HepG2 (cell line): ENCODE results near the gene ZBTB7A. TPM values are rescaled to one million over a fixed set of nuclear protein-coding genes. Genes with fewer than 3 reads are reported as not detected.
A peak's percentile ranks its signal among the peaks of the same experiment; 100 is the strongest.

ENCODE experiments used
- ARNT ChIP-seq: fragments of 450-650 bp; IDR thresholded peaks from 2 replicates; pipeline ENCODE4 v1.6.1; 2017
- DNMT3B ChIP-seq: conservative IDR thresholded peaks from 2 replicates; pipeline ENCODE4 v1.6.1; 2016; ENCODE audit warnings: missing biosample characterization, control low read depth
- FLYWCH1 ChIP-seq: sonication (generic); formaldehyde crosslinking; IDR thresholded peaks from 2 replicates; pipeline ENCODE4 v1.8.1; 2023; ENCODE audit warnings: mild to moderate bottlenecking, missing genetic modification reagents
- KDM4B ChIP-seq: sonication (generic); formaldehyde crosslinking; IDR thresholded peaks from 2 replicates; pipeline ENCODE4 v1.4.0; 2020; ENCODE audit warnings: missing genetic modification reagents
- MAFF ChIP-seq: IDR thresholded peaks from 2 replicates; pipeline ENCODE4 v1.6.1; 2011; ENCODE audit warnings: low read depth, low read length, improper control_type of control experiment
- MLXIP ChIP-seq: sonication (generic); formaldehyde crosslinking; IDR thresholded peaks from 2 replicates; pipeline ENCODE4 v1.9.0; 2021; ENCODE audit warnings: missing genetic modification reagents, borderline replicate concordance
- NAIF1 ChIP-seq: sonication (generic); formaldehyde crosslinking; IDR thresholded peaks from 2 replicates; pipeline ENCODE4 v1.5.0; 2020; ENCODE audit warnings: mild to moderate bottlenecking, missing genetic modification reagents, borderline replicate concordance
- NR2C2 ChIP-seq: sonication (generic); formaldehyde crosslinking; IDR thresholded peaks from 2 replicates; pipeline ENCODE4 v1.4.0; 2020; ENCODE audit warnings: missing genetic modification reagents, mild to moderate bottlenecking, moderate library complexity, borderline replicate concordance
- PHF8 ChIP-seq: sonication (generic); formaldehyde crosslinking; IDR thresholded peaks from 2 replicates; pipeline ENCODE4 v1.5.0; 2020; ENCODE audit warnings: missing genetic modification reagents
- SMARCC2 ChIP-seq: fragments of 450-650 bp; IDR thresholded peaks from 2 replicates; pipeline ENCODE4 v1.6.1; 2017; ENCODE audit warnings: antibody characterized with exemption, mild to moderate bottlenecking
- SOX5 ChIP-seq: IDR thresholded peaks from 2 replicates; pipeline ENCODE4 v1.6.1; 2016; ENCODE audit warnings: borderline replicate concordance
- TAF15 ChIP-seq: fragments of 200-400 bp; formaldehyde crosslinking; IDR thresholded peaks from one replicate; pipeline ENCODE4 v1.6.1; 2018; ENCODE audit warnings: mild to moderate bottlenecking, low read depth, low read length; ENCODE audit not compliant: poor library complexity, severe bottlenecking
- TBL1XR1 ChIP-seq: fragments of 150-350 bp; IDR thresholded peaks from 2 replicates; pipeline ENCODE4 v1.6.1; 2014; ENCODE audit warnings: borderline replicate concordance, low read length; ENCODE audit not compliant: partially characterized antibody
- ZBTB1 ChIP-seq: sonication (generic); formaldehyde crosslinking; IDR thresholded peaks from 2 replicates; pipeline ENCODE4 v1.4.0; 2020; ENCODE audit warnings: missing genetic modification reagents, borderline replicate concordance
- ZBTB20 ChIP-seq: sonication (generic); formaldehyde crosslinking; IDR thresholded peaks from 2 replicates; pipeline ENCODE4 v1.8.1; 2023; ENCODE audit warnings: missing genetic modification reagents, low read depth, mild to moderate bottlenecking, borderline replicate concordance
- ZBTB4 ChIP-seq: sonication (generic); formaldehyde crosslinking; IDR thresholded peaks from 2 replicates; pipeline ENCODE4 v1.4.0; 2020; ENCODE audit warnings: missing genetic modification reagents, mild to moderate bottlenecking, borderline replicate concordance
- ZFY ChIP-seq: sonication (generic); formaldehyde crosslinking; IDR thresholded peaks from 2 replicates; pipeline ENCODE4 v1.4.0; 2020; ENCODE audit warnings: missing genetic modification reagents
- ZIK1 ChIP-seq: sonication (generic); formaldehyde crosslinking; IDR thresholded peaks from 2 replicates; pipeline ENCODE4 v1.5.0; 2020; ENCODE audit warnings: mild to moderate bottlenecking, low read depth, missing genetic modification reagents, borderline replicate concordance
- ZNF136 ChIP-seq: sonication (generic); formaldehyde crosslinking; IDR thresholded peaks from 2 replicates; pipeline ENCODE4 v1.8.1; 2022; ENCODE audit warnings: low read depth, mild to moderate bottlenecking, moderate library complexity, missing genetic modification reagents
- ZNF292 ChIP-seq: sonication (generic); formaldehyde crosslinking; IDR thresholded peaks from 2 replicates; pipeline ENCODE4 v1.8.1; 2022; ENCODE audit warnings: mild to moderate bottlenecking, low read depth, missing genetic modification reagents, borderline replicate concordance
- ZNF3 ChIP-seq: IDR thresholded peaks from 2 replicates; pipeline ENCODE4 v1.7.0; 2017; ENCODE audit warnings: inconsistent platforms
- ZNF335 ChIP-seq: sonication (generic); formaldehyde crosslinking; IDR thresholded peaks from 2 replicates; pipeline ENCODE4 v1.4.0; 2020; ENCODE audit warnings: missing genetic modification reagents
- ZNF44 ChIP-seq: sonication (generic); formaldehyde crosslinking; IDR thresholded peaks from 2 replicates; pipeline ENCODE4 v1.5.1; 2020; ENCODE audit warnings: mild to moderate bottlenecking, missing genetic modification reagents
- ZNF777 ChIP-seq: sonication (generic); formaldehyde crosslinking; IDR thresholded peaks from 2 replicates; pipeline ENCODE4 v1.4.0; 2020; ENCODE audit warnings: missing genetic modification reagents
- ZNF788 ChIP-seq: sonication (generic); formaldehyde crosslinking; IDR thresholded peaks from 2 replicates; pipeline ENCODE4 v1.5.0; 2020; ENCODE audit warnings: mild to moderate bottlenecking, missing genetic modification reagents, borderline replicate concordance
- polyA plus RNA-seq, 8 experiments: library from polyadenylated mRNA; depleted of rRNA in 3 of 8; stranded (reverse) in 7 of 8; unstranded in 1 of 8; fragments of >200 nt; fragmentation: Illumina TruSeq in 4 of 8; extraction: Trizol in 4 of 8; gene quantifications; 2 replicates each; pipeline versions ENCODE4 v1.2.1 to v1.2.3, GENCODE V29; 2011 to 2016; ENCODE audit warnings: low read depth in 4 of 8, missing spikeins in 1 of 8, mixed read lengths in 1 of 8; ENCODE audit not compliant: insufficient read depth in 1 of 8
- total RNA-seq, 5 experiments: library from RNA; depleted of rRNA; stranded (reverse); fragments of >200 nt; fragmentation: Illumina TruSeq; extraction: Trizol; gene quantifications; 2 replicates each; pipeline ENCODE4 v1.2.3, GENCODE V29; 2016; ENCODE audit warnings: low read depth in 1 of 5

Gene ZBTB7A
- total and polyA plus RNA-seq, 2 of the 13 experiments (the other 11 are each of a cell fraction or from before 2014, with no cell fraction given) = 3.6 to 4.0 TPM

- peak; percentile 85 for TF ChIP-seq ZFY (CRISPR knock-in tag)
- TF ChIP-seq KDM4B (CRISPR knock-in tag) = peak; percentile 81; the same call in 1 of the 2 replicates
- peak; percentile 82 for TF ChIP-seq ZNF292 (CRISPR knock-in tag)
- TF ChIP-seq MLXIP (CRISPR knock-in tag) = no peak
- TF ChIP-seq PHF8 = peak; percentile 70
- no peak for TF ChIP-seq ZNF136
- TF ChIP-seq SOX5 (CRISPR knock-in tag) = peak; percentile 67; the same call in 1 of the 2 replicates
- no peak for TF ChIP-seq ARNT
- TF ChIP-seq ZBTB1 = no peak
- TF ChIP-seq MAFF = no peak
- peak; percentile 70 for TF ChIP-seq ZBTB20 (CRISPR knock-in tag)
- TF ChIP-seq ZNF44 = no peak
- TF ChIP-seq ZNF788 = peak; percentile 83; the same call in 1 of the 2 replicates
- no peak for TF ChIP-seq NAIF1 (CRISPR knock-in tag)
- peak; percentile 50 for TF ChIP-seq ZNF777 (CRISPR knock-in tag)
- TF ChIP-seq ZNF335 = peak; percentile 49; the same call in 1 of the 2 replicates
- TF ChIP-seq SMARCC2 = no peak
- TF ChIP-seq ZBTB4 = no peak; the same call in 1 of the 2 replicates
- peak; percentile 38 for TF ChIP-seq TBL1XR1
- TF ChIP-seq TAF15 = no peak
- 0 out of 2 replicates have a peak, but pooled peaks have one; percentile 52 for TF ChIP-seq ZNF3 (CRISPR knock-in tag)
- peak; percentile 90 for TF ChIP-seq NR2C2 (CRISPR knock-in tag)
- TF ChIP-seq ZIK1 = no peak; the same call in none of the 2 replicates
- TF ChIP-seq FLYWCH1 = no peak
- TF ChIP-seq DNMT3B (CRISPR knock-in tag) = peak; percentile 56; the same call in 1 of the 2 replicates
Observed at GRCh38 chr19:4052114-4052992, 14.3 kb downstream of the ZBTB7A start (continued).
